ENCODE measurements around the gene BUB1B.

GRCh38 chr15:40133544-40133943 lies 27.3 kb upstream of the BUB1B start:
- no peak for TF ChIP-seq MAX (IDR thresholded peaks at IDR 0.05; ENCODE audit: low read depth, low read length)
- no peak for TF ChIP-seq CTCF (IDR thresholded peaks at IDR 0.05; ENCODE audit: low read depth, low read length)

Measured in NB4 (cell line).